Upper lobe of right lung (tissue), 1 donor: ENCODE results near the gene PEPD. TPM values are rescaled to one million over a fixed set of nuclear protein-coding genes. Genes with fewer than 3 reads are reported as not detected.

ENCODE experiments used
- ATAC-seq: fragments of 200-7000 bp; cut with Tn5 transposase; one replicate; pipeline ENCODE4 v1.9.1; 2020; ENCODE audit warnings: mild to moderate bottlenecking, moderate library complexity
- DNase-seq: peaks from one replicate; pipeline ENCODE4 v3.0.0-alpha.2; 2020
- H3K27ac ChIP-seq: fragments of 200-600 bp; one replicate; pipeline ENCODE4 v1.8.0; 2022
- H3K27me3 ChIP-seq: fragments of 200-600 bp; one replicate; pipeline ENCODE4 v1.8.0; 2022; ENCODE audit warnings: mild to moderate bottlenecking
- H3K36me3 ChIP-seq: fragments of 200-600 bp; one replicate; pipeline ENCODE4 v1.8.0; 2022
- H3K4me1 ChIP-seq: fragments of 200-600 bp; one replicate; pipeline ENCODE4 v1.8.0; 2022
- H3K4me3 ChIP-seq: fragments of 200-600 bp; one replicate; pipeline ENCODE4 v1.8.0; 2022; ENCODE audit warnings: mild to moderate bottlenecking
- H3K9me3 ChIP-seq: fragments of 200-600 bp; one replicate; pipeline ENCODE4 v1.8.0; 2022
- intact Hi-C: fragments of 100-400 bp; cut with DNase I; formaldehyde crosslinking; loops from one replicate; pipeline ENCODE4 v1.11.0; 2022
- total RNA-seq: library from RNA; stranded (reverse); fragmentation: NEBNext Ultra II Directional; extraction: Animal tissue kit (Norgen Biotek cat#: 25700); gene quantifications from one replicate; pipeline ENCODE4 v1.2.1, GENCODE V29; 2021
- TF ChIP-seq, protein P1 (sequence below): fragments of 200-600 bp; IDR thresholded peaks from one replicate; pipeline ENCODE4 v1.8.0; 2022; ENCODE audit warnings: antibody characterized with exemption
- donor health status: DM: no; HTN: yes; CAD: no; lungs with severe emphysema.

Gene PEPD
- total RNA-seq, 1 donor from 2014 or later, result 78.4 TPM

DNA sequence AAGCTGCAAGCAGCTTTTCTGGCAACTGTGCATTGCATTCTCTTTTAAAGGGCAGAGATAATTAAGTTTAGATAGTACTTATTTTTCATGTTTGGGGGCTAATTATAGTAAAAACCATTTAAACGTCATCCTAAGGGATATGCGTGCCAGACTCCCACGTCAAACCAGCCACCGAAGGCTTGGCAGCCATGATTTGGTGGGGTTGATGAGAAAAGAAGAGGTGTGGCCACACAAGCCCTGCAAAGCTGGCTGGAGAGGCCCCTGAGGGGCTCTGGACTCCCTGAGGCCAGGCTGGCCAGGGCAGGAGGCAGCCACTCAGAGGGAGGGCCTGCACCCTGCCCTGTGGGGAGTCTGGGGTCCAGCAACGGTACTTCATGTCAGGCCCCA is 17.5 kb downstream of the PEPD start:
- no peak overlapping the region for H3K4me3 ChIP-seq
- H3K4me1 ChIP-seq, result no peaks in the 10 kb centered on the region
- no peaks in the 10 kb centered on the region for H3K27me3 ChIP-seq
- intact Hi-C loops, result no loop called here
- ATAC-seq (no peak), DNase-seq (no peak)
- peaks cover 18% of the 10 kb centered on the region for H3K36me3 ChIP-seq
- H3K9me3 ChIP-seq, result no peaks in the 10 kb centered on the region
- TF ChIP-seq, protein P1, sequence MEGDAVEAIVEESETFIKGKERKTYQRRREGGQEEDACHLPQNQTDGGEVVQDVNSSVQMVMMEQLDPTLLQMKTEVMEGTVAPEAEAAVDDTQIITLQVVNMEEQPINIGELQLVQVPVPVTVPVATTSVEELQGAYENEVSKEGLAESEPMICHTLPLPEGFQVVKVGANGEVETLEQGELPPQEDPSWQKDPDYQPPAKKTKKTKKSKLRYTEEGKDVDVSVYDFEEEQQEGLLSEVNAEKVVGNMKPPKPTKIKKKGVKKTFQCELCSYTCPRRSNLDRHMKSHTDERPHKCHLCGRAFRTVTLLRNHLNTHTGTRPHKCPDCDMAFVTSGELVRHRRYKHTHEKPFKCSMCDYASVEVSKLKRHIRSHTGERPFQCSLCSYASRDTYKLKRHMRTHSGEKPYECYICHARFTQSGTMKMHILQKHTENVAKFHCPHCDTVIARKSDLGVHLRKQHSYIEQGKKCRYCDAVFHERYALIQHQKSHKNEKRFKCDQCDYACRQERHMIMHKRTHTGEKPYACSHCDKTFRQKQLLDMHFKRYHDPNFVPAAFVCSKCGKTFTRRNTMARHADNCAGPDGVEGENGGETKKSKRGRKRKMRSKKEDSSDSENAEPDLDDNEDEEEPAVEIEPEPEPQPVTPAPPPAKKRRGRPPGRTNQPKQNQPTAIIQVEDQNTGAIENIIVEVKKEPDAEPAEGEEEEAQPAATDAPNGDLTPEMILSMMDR, result no peak
- H3K27ac ChIP-seq, result no peak overlapping the region

DNA sequence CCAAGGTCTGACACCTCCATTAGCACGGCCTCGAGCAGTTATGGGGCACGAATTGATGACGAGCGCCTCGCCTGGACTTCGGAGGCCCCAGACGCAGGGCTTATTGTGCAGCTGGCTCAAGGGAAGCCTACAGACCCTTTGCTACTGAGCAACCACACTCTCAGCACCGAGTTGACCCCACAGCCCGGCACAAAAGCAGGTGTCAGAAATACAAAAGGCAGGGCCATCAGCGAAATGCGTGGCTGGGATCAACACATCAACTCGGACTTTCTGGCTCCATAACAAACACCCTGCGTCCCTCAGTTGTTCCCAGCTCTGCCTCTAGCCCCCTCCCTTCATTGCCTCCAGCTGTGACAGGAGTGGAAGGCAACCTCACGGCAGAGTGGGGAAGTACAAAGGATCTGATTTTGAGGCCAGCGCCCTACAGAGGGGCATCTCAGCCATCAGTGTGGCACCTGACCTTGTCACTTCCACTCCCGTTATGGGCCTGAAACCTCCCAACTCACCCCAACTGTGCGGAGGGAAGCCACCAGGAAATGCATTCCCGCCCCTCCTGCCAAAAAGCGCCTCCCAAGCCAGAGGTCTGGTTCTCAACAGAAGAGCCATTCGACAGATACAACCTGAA is 18.0 kb downstream of the PEPD start:
- no peak overlapping the region for H3K27ac ChIP-seq
- DNase-seq, result no peak
- intact Hi-C loops, result no loop called here
- no peak overlapping the region for H3K4me3 ChIP-seq
- H3K9me3 ChIP-seq, result no peaks in the 10 kb centered on the region
- H3K4me1 ChIP-seq, result no peaks in the 10 kb centered on the region
- ATAC-seq, result no peak
- H3K36me3 ChIP-seq, result peaks cover 18% of the 10 kb centered on the region
- H3K27me3 ChIP-seq, result no peaks in the 10 kb centered on the region
- TF ChIP-seq, protein P1, result no peak

DNA sequence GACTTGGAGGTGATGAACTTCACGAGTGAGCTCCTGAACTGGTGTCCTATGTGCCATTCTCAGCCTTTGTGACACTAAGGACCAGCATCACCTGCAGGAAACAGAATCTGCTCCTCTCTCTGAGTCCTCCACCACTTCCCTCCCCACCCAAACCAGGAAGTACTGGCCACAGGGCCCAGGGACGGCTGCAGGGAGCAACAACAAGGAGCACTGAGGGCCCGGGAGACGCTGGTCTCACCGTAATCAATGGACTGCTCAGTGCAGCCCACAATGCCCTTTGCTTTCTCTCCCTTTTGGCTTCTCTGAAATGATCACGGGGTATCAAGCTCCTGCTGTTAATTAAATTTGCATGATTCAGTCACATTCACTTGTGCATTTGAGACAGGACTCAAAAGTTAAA is 18.6 kb downstream of the PEPD start:
- Histone ChIP-seq H3K27me3 (no peaks in the 10 kb centered on the region), H3K36me3 (peaks cover 18% of the 10 kb centered on the region), H3K27ac (no peak overlapping the region), H3K9me3 (no peaks in the 10 kb centered on the region), H3K4me1 (no peaks in the 10 kb centered on the region), H3K4me3 (no peak overlapping the region)
- DNase-seq (no peak), ATAC-seq (no peak)
- intact Hi-C loops, result no loop called here
- TF ChIP-seq, protein P1, result no peak

DNA sequence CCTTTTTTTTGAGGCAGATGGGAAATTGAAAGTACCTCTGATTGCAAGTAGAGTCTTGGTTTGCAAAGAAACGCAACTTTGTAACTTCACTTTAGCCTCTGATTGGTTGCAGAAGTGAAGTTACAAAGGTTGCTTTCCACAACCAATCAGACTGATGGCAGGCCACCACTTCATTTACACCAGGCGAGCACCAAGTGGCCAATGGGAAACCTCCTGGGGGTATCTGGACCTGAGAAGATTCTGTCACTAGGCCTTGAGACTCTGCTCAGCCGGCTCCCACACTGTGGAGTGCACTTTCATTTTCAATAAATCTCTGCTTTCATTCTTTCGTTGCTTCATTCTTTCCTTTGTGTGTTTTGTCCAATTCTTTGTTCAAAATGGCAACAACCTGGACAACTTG is 19.1 kb downstream of the PEPD start:
- Histone ChIP-seq H3K4me1 (no peaks in the 10 kb centered on the region), H3K4me3 (no peak overlapping the region), H3K27ac (no peak overlapping the region), H3K36me3 (peaks cover 18% of the 10 kb centered on the region), H3K27me3 (no peaks in the 10 kb centered on the region), H3K9me3 (no peaks in the 10 kb centered on the region)
- DNase-seq, result no peak
- intact Hi-C loops, result no loop called here
- TF ChIP-seq, protein P1, result no peak
- ATAC-seq, result no peak

DNA sequence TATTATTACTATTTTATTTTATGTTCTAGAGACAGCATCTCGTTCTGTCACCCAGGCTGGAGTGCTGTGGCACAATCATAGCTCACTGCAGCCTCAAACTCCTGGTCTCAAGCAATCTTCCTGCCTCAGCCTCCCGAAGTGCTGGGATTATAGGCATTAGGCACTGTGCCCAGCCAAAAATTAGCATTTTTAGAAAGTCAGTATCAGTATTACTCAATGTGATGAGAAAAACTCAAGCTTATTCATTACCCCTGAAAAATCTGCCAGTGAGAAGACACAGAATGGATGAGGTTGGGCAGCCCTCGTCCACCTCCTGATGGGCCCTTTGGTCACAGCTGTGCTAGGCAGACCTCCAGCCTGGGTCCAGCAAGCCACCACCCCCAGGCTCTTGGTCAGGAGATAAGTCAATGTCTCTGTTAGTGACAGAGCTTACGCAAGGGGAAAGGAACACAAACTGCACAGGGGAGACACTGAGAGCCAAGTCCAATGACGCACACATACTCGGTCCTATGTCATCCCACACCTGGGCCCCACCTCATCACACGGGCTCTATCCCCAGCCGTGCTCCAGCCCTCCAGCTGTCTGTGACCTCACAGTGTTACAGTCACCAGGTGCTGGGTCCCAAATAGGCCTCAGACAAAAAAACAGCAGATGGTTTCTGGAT is 19.8 kb downstream of the PEPD start:
- DNase-seq, result no peak
- TF ChIP-seq, protein P1, result no peak
- Histone ChIP-seq H3K27me3 (no peaks in the 10 kb centered on the region), H3K27ac (no peak overlapping the region), H3K9me3 (no peaks in the 10 kb centered on the region), H3K4me3 (no peak overlapping the region), H3K36me3 (peaks cover 18% of the 10 kb centered on the region), H3K4me1 (no peaks in the 10 kb centered on the region)
- no peak for ATAC-seq
- intact Hi-C loops, result no loop called here
